Measurements from ENCODE around the gene CYFIP1. TPM values are rescaled to one million over a fixed set of nuclear protein-coding genes. Genes with fewer than 3 reads are reported as not detected.

Gene CYFIP1
- total RNA-seq, 1 experiment from 2014 or later, result 80.3 TPM

DNA sequence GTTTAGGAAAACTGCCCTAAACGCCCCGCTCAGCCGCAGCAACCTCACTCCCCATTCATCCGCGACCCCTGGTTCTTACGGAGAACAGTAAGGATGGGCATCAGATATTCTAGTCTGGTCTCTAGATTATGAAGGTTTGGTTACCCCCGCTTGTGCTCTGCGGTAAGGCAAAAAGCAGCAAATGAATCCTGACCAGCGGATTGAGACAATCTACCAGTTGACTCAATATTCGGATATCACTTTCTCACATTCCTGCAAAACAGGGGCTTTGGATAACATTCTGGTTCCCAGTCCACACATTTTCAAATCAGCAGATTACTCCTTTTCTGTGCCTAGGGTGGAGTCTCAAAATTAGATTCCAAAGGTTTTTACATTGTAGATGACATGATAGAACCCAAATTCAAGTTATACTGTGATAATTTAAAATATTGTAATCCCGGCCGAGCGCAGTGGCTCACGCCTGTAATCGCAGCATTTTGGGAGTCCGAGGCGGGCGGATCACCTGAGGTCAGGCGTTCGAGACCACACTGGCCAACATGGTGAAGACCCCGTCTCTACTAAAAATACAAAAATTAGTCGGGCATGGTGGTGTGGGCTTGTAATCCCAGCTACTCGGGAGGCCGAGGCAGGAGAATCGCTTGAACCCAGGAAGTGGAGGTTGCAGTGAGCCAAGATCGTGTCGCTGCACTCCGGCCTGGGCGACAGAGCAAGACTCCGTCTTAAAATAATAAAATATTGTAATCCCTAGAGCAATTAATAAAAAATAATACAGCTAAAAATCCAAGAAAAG is 1.1 kb upstream of the CYFIP1 start:
- BruUV-seq (replicated peaks), result TSS peak; percentile 71
- Histone ChIP-seq H3K4me1 (ENCODE audit: insufficient read depth, low read length) (peaks cover 9% of the 10 kb centered on the region; the same call in 1 of the 2 replicates), H3K4me3 (ENCODE audit: low read length) (peak overlapping the region; percentile 86), H3K27me3 (ENCODE audit: low read length) (no peaks in the 10 kb centered on the region), H3F3A (ENCODE audit: low read length, unreplicated experiment) (no peaks in the 10 kb centered on the region), H2AFZ (ENCODE audit: low read length) (peak overlapping the region; percentile 100), H3K27ac (ENCODE audit: low read length) (peak overlapping the region; percentile 48; the same call in 1 of the 2 replicates), H3K9me3 (ENCODE audit: low read length) (no peaks in the 10 kb centered on the region), H3K36me3 (ENCODE audit: low read depth, low read length) (no peaks in the 10 kb centered on the region), H4K20me1 (ENCODE audit: low read length) (peaks cover 14% of the 10 kb centered on the region), H3K9me2 (replicated peaks; ENCODE audit: low read length) (no peaks in the 10 kb centered on the region), H3K9ac (ENCODE audit: low read length) (peak overlapping the region; percentile 87), H3K4me2 (ENCODE audit: low read length) (peak overlapping the region; percentile 99), H3K79me2 (ENCODE audit: low read length) (peaks cover 37% of the 10 kb centered on the region)
- ChIA-PET CTCF (no interaction called here), POLR2A (ENCODE audit: unreplicated experiment) (interaction anchor here (0.5 kb wide), 2 partner anchors 58 to 71 kb away, joined by 3 to 8 read pairs; partner anchors contain the start of gene TUBGCP5)
- ATAC-seq (no peak), DNase-seq (no peak)
- TF ChIP-seq, protein P1, sequence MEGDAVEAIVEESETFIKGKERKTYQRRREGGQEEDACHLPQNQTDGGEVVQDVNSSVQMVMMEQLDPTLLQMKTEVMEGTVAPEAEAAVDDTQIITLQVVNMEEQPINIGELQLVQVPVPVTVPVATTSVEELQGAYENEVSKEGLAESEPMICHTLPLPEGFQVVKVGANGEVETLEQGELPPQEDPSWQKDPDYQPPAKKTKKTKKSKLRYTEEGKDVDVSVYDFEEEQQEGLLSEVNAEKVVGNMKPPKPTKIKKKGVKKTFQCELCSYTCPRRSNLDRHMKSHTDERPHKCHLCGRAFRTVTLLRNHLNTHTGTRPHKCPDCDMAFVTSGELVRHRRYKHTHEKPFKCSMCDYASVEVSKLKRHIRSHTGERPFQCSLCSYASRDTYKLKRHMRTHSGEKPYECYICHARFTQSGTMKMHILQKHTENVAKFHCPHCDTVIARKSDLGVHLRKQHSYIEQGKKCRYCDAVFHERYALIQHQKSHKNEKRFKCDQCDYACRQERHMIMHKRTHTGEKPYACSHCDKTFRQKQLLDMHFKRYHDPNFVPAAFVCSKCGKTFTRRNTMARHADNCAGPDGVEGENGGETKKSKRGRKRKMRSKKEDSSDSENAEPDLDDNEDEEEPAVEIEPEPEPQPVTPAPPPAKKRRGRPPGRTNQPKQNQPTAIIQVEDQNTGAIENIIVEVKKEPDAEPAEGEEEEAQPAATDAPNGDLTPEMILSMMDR (conservative IDR thresholded peaks at IDR 0.05; ENCODE audit: low read depth, low read length), result no peak
- TF ChIP-seq EZH2phosphoT487 (IDR thresholded peaks at IDR 0.05; ENCODE audit: borderline replicate concordance, low read length) (no peak), EZH2 (IDR thresholded peaks at IDR 0.05; ENCODE audit: low read length, unreplicated experiment) (no peak)
- intact Hi-C loops (cut with micrococcal nuclease), result loop anchor here (2.0 kb wide), 1 partner anchor 58 kb away; the partner anchor contains the start of gene TUBGCP5

DNA sequence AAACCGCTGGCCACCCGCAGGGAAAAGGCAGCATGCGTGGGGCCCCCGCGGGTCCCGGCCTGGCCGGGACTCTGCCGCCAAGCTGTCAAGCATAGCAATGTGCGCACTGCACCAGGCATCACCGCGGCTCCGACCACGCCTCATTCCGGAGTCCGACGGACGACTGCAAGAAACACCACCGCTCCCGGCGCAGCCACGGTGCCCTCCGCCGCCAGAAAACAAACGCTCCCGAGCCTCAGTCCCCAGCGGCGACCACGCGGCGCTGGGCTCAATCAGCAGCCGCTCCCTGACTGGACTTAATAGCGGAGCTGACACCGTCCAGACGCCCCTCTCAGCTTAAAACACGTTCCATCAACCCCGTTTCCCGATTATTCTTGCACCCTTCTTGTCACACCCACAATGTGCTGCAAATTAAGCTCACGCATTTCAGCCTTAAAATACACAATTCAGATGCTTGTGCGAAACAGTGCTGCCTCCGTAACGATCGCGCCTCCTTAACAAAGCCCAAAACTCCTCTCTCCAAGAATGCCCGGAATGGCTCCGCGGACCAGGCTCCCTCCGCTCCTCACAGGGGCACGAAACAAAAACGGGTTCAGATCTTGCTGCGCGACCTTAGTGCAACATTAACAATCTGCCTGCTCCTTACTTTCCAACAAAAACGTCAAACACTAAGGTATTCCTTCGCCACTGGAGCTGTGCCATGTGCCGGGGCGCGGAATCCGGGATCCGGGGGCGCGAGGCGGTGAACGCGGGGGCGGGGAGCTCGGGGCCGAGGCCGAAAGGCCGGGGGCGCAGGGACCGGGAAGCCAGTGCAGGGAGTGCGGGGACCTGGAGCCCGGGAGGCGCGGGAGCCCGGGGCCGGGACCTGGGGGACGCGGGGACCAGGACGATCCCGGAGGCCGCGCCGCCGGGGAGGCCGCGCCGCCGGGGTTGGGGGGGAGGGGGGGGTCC is 655 bp downstream of the CYFIP1 start:
- H3K27ac ChIP-seq (ENCODE audit: low read length), result peak overlapping the region; percentile 53
- peak; percentile 59 for ATAC-seq
- intact Hi-C loops (cut with micrococcal nuclease), result loop anchor here (1.0 to 2.0 kb wide), 3 partner anchors 45 to 84 kb away; partner anchors contain the start of gene TUBGCP5
- no peaks in the 10 kb centered on the region for H3K27me3 ChIP-seq (ENCODE audit: low read length)
- H3K36me3 ChIP-seq (ENCODE audit: low read depth, low read length), result no peaks in the 10 kb centered on the region
- ChIA-PET CTCF (no interaction called here), POLR2A (ENCODE audit: unreplicated experiment) (interaction anchor here (0.6 kb wide), 1 partner anchor 117 kb away, joined by 4 read pairs; no protein-coding TSS in a partner anchor)
- H2AFZ ChIP-seq (ENCODE audit: low read length), result peak overlapping the region; percentile 70
- H3K9ac ChIP-seq (ENCODE audit: low read length), result peak overlapping the region; percentile 87
- peak overlapping the region; percentile 95 for H3K4me2 ChIP-seq (ENCODE audit: low read length)
- H3K9me2 ChIP-seq (replicated peaks; ENCODE audit: low read length), result no peaks in the 10 kb centered on the region
- H4K20me1 ChIP-seq (ENCODE audit: low read length), result peaks cover 14% of the 10 kb centered on the region
- H3K4me3 ChIP-seq (ENCODE audit: low read length), result peak overlapping the region; percentile 86
- BruUV-seq (replicated peaks), result TSS peak; percentile 57
- TF ChIP-seq, protein P1 (conservative IDR thresholded peaks at IDR 0.05; ENCODE audit: low read depth, low read length), result no peak
- TF ChIP-seq EZH2 (IDR thresholded peaks at IDR 0.05; ENCODE audit: low read length, unreplicated experiment) (no peak), EZH2phosphoT487 (IDR thresholded peaks at IDR 0.05; ENCODE audit: borderline replicate concordance, low read length) (no peak)
- peaks cover 9% of the 10 kb centered on the region; the same call in 1 of the 2 replicates for H3K4me1 ChIP-seq (ENCODE audit: insufficient read depth, low read length)
- DNase-seq, result peak; percentile 71
- H3K9me3 ChIP-seq (ENCODE audit: low read length), result no peaks in the 10 kb centered on the region
- H3F3A ChIP-seq (ENCODE audit: low read length, unreplicated experiment), result no peaks in the 10 kb centered on the region
- H3K79me2 ChIP-seq (ENCODE audit: low read length), result peaks cover 54% of the 10 kb centered on the region

Measured in PC-3 (cell line).